GM21737 (cell line): ENCODE measurements around the gene PTPRU.

ENCODE experiments used
- ATAC-seq: cut with Tn5 transposase; IDR thresholded peaks from one replicate; pipeline ENCODE4 v1.9.1; 2021; ENCODE audit warnings: mild to moderate bottlenecking, moderate library complexity; ENCODE audit not compliant: unreplicated experiment

PTPRU gene

DNA sequence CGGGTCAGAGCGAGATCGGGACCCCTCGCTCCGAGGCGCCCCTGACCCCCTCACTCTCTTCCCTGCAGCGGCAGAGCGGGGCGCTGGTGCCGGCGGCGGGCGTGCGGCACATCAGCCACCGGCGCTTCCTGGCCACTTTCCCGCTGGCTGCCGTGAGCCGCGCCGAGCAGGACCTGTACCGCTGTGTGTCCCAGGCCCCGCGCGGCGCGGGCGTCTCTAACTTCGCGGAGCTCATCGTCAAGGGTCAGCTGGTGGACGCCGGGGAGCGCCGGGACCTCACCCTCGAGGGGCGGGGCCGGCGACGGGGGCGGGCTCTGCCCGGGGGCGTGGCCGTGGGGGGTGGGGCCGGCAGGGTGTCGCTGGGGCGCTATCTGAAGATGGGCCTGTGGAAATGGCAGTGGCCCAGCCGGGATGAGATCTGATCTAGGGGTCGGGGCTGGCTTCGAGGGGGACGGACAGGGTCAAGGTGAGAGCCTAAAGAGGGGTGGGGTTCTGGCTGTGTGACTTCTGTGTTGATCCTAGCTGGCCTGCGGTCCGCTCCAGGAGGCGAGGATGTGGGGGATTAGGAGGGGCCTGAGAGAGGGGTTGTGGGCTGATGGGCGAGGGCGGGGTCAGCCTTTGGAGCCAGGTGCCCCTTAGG is 23.6 kb downstream of the PTPRU start:
- no peak for ATAC-seq

- ATAC-seq: no peak
Observed at GRCh38 chr1:29260531-29260930, 24.2 kb downstream of the PTPRU start.

- ATAC-seq: no peak
Observed at GRCh38 chr1:29264773-29265389, 28.6 kb downstream of the PTPRU start.

GRCh38 chr1:29266912-29267311 is 30.6 kb downstream of the PTPRU start:
- ATAC-seq: no peak

DNA sequence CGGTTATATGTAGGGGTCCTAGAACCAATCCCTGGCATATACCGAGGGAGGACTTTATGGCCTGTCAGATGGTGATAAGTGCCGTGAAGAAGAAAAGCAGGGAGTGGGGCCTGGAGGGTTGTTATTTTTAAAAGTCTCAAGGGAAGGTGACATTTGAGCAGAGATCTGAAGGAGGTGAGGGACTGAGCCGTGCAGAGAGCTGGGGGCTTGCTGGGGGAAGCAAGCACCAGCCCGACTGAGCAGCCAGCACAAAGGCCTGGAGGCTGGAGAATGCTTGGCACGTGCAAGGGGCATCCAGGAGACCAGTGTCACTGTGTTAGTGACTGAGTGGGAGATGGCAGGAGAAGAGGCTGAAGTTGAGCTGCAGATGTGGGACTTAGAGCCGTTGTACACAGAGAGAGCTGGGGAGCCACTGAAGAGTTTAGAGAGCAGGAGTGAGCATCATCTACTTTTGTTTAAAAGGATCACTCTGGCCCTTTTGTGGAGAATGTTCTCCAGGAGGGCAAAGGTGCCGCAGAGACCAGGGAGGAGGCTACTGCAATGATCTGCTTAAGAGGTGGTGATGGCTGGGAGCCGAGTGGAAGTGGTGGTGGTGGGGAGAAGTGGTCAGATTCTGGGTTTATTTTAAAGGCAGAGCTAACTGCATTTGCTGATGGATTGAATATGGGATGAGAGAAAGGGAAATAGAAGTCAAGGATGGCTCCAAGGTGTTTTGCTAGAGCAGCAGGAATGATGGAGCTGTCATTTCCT is 31.2 kb downstream of the PTPRU start:
- no peak for ATAC-seq

GRCh38 chr1:29269382-29269781 is 33.1 kb downstream of the PTPRU start:
- ATAC-seq: no peak

GRCh38 chr1:29270929-29271521 is 34.7 kb downstream of the PTPRU start:
- no peak for ATAC-seq

- ATAC-seq: no peak
Observed at GRCh38 chr1:29271724-29272123, 35.4 kb downstream of the PTPRU start.

DNA sequence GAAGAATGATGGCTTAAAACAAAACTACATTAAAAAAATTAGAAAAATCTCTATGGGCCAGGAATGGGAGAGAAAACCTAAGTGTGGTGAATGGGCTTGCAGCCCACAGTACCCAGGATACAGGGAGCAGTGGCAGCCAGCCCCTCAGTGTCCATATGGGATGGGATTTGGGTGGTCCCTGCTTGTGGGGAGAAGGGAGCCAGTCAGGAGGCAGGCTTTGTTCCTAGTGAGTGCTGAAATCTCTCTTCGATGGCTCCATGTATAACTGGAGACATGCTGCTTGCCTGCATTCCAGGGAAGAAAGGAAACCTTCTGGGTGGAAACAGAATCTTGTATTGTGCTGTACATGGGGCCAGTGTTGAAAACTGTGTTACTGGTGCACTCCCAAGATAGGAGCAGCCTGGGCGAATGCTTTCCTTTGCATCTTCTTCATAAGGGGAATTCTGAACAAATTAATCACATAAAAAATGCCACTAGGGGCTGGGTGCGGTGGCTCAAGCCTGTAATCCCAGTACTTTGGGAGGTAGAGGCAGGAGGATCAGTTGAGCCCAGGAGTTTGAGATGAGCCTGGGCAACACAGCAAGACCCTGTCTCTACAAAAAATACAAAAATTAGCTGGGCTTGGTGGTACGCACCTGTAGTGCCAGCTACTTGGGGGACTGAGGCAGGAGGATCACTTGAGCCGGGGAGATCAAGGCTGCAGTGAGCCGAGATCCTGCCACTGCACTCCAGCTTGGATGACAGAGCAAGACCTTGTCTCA is 36.0 kb downstream of the PTPRU start:
- no peak for ATAC-seq

- ATAC-seq: no peak
Observed at GRCh38 chr1:29275435-29275834, 39.1 kb downstream of the PTPRU start.

GRCh38 chr1:29278124-29278523 is 41.8 kb downstream of the PTPRU start:
- no peak for ATAC-seq

- no peak for ATAC-seq
Observed at GRCh38 chr1:29279406-29279805, 43.1 kb downstream of the PTPRU start.

GRCh38 chr1:29279951-29280391 is 43.6 kb downstream of the PTPRU start:
- ATAC-seq: no peak

DNA sequence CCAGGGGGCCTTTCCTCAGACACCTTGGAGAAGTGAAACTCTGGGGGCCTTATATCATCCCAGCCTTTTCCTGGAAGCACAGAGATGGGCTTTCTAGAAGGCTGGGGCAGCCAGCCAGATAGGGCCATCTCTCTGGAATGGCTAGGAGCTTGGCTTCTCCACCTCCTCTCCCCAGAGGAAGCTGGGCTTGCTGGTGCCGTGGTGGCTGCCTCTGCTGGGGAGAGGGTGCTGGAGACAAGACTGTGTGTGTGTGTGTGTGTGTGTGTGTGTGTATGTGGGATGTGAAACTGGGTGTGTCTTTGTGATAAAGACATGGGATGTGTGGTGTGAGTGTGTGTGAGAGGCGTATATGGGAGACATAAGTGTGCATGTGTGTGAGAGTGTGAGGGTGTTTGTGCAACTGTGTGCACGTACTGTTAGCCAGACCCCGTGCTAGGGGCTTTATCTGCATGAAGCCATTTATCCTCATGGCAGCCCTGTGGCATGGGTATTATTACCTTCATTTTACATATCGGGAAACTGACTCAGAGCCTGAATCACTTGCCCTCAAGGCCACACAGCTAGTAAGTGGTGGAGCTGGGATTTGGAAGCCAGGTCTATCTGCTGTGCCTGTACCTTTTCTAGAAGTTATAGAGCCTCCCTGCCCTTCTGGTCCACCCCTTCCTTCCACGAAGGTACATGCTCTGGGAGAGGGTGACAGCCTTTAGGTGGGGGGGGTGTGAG is 44.2 kb downstream of the PTPRU start:
- ATAC-seq: no peak

GRCh38 chr1:29281571-29281970 is 45.2 kb downstream of the PTPRU start:
- no peak for ATAC-seq

GRCh38 chr1:29282135-29282923 is 46.0 kb downstream of the PTPRU start:
- no peak for ATAC-seq

- ATAC-seq: no peak
Observed at GRCh38 chr1:29282924-29283803, 46.8 kb downstream of the PTPRU start.

GRCh38 chr1:29283804-29284195 is 47.5 kb downstream of the PTPRU start:
- no peak for ATAC-seq
